Measurements from ENCODE around the gene ICA1.

- TF ChIP-seq, protein P1, sequence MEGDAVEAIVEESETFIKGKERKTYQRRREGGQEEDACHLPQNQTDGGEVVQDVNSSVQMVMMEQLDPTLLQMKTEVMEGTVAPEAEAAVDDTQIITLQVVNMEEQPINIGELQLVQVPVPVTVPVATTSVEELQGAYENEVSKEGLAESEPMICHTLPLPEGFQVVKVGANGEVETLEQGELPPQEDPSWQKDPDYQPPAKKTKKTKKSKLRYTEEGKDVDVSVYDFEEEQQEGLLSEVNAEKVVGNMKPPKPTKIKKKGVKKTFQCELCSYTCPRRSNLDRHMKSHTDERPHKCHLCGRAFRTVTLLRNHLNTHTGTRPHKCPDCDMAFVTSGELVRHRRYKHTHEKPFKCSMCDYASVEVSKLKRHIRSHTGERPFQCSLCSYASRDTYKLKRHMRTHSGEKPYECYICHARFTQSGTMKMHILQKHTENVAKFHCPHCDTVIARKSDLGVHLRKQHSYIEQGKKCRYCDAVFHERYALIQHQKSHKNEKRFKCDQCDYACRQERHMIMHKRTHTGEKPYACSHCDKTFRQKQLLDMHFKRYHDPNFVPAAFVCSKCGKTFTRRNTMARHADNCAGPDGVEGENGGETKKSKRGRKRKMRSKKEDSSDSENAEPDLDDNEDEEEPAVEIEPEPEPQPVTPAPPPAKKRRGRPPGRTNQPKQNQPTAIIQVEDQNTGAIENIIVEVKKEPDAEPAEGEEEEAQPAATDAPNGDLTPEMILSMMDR (conservative IDR thresholded peaks at IDR 0.05; ENCODE audit: low read depth in 2 of 2) = no peak
- TF ChIP-seq REST (IDR thresholded peaks at IDR 0.05; ENCODE audit: unreplicated experiment) = no peak
- TF ChIP-seq, protein P2, sequence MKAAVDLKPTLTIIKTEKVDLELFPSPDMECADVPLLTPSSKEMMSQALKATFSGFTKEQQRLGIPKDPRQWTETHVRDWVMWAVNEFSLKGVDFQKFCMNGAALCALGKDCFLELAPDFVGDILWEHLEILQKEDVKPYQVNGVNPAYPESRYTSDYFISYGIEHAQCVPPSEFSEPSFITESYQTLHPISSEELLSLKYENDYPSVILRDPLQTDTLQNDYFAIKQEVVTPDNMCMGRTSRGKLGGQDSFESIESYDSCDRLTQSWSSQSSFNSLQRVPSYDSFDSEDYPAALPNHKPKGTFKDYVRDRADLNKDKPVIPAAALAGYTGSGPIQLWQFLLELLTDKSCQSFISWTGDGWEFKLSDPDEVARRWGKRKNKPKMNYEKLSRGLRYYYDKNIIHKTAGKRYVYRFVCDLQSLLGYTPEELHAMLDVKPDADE (IDR thresholded peaks at IDR 0.05) = no peak
- no peak for TF ChIP-seq EZH2phosphoT487 (IDR thresholded peaks at IDR 0.05; ENCODE audit: unreplicated experiment)
- no peak for TF ChIP-seq POLR2AphosphoS5 (IDR thresholded peaks at IDR 0.05; ENCODE audit: low read depth)
Measured at GRCh38 chr7:8296362-8296659, 34.3 kb upstream of the ICA1 start.
